GM19035 (cell line): ENCODE measurements around the gene HTN1.
A peak's percentile ranks its signal among the peaks of the same experiment; 100 is the strongest.
"Not testable (repeated sequence)": the region's sequence is repeated elsewhere in the genome, so short reads cannot be mapped to it uniquely, and the experiment has no call there.

Source experiments
- ATAC-seq: cut with Tn5 transposase; IDR thresholded peaks from one replicate; pipeline ENCODE4 v1.9.1; 2021; ENCODE audit not compliant: unreplicated experiment

Gene HTN1

DNA sequence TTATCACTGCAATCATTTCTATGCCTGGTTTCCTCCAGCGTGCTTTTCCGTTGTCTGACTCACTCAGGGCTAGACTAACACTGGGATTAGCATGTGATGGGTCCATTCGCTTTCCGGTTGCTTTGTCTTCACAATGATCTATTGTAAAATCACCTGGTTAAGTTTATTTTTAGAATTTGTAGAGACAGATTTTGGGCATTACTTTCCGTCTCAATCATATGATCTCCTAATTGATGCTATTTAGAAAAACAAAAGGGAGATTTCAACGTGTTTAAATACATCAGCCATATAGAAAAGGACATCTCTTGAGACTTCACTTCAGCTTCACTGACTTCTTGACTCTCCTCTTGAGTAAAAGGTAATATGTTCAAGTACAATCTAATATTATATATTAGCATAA lies at the start of gene HTN1:
Gene HTN1, plus strand, starts transcription at position 301 of the 400 bp plus-strand sequence. CDS start 2,639 bp downstream, outside the sequence.
- not testable (repeated sequence) for ATAC-seq

DNA sequence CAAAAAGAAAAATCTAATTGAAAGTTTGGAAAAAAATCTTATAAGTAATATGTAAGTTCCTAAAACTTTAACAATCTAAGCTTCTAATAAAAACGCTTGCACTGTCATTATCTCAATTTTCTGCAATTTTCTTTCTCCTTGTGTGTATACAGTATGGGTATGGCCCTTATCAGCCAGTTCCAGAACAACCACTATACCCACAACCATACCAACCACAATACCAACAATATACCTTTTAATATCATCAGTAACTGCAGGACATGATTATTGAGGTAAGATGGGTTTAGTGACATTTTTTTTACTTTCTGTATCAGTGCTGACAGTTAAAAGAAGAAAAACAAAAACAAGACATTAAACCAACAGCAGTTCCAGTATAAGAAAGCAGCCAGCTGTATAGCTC lies 49.5 kb upstream of the HTN1 start:
- ATAC-seq, result no peak

DNA sequence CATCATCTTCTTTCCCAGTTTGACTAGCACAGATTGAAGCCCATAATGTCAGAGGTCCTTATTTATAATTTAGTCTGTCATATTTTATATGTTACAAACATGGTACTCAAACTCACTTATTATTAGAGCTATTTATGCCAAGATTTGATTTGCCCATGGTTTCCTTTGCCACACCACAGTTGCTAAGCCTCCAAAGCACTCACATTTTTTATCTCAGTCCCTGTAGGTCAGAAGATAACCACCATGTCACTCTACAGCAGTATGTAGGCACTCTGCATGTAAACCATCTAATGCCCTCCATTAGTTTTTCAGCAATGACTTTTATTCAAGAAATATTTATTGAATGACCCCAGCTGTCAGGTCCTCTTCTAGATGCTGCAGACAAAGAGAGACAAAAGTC lies 47.7 kb upstream of the HTN1 start:
- ATAC-seq, result no peak

DNA sequence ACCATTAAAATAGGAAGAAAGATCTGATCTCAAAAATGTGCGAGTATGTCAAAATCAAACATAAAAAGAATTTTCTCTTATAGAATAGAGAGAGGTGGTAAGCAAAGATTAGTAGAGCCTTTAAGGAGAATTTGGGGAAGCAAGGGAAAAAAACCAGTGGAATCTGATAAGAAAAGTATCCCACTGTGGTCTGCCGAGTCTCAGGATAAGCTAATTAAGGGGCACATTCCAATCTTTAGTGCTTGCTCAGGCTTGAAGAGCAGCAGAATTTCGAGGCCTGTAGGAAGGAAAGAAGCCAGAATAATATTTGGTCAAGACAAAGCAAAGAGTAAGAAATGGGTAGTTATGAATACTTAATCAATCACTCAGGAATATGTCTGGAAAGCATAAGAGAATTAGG lies 41.5 kb upstream of the HTN1 start:
- no peak for ATAC-seq

DNA sequence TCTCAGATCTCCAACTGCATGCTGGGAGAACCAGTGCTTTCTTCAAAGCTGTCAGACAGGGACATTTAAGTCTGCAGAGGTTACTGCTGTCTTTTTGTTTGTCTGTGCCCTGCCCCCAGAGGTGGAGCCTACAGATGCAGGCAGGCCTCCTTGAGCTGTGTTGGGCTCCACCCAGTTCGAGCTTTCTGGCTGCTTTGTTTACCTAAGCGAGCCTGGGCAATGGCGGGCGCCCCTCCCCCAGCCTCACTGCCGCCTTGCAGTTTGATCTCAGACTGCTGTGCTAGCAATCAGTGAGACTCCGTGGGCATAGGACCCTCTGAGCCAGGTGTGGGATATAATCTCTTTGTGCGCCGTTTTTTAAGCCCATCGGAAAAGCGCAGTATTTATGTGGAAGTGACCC lies 31.2 kb upstream of the HTN1 start:
- ATAC-seq, result not testable (repeated sequence)

DNA sequence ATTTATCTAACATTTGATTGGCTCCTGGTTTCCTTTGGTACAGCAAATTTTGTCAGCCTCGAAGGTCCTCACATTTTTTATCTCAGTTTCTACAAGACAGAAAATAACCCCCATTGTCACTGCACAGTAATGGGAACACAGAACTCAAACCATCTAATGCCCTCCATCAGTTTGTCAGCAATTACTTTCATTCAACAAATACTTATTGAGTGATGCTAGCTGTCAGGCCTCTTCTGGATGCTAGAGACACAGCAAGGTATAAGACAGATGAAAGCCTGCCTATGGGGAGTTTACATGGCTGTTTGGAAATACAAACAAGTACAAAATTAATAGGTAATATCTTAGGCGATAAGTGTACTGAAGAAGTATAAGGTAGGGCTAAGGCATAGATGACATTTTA lies 27.0 kb upstream of the HTN1 start:
- no peak for ATAC-seq

DNA sequence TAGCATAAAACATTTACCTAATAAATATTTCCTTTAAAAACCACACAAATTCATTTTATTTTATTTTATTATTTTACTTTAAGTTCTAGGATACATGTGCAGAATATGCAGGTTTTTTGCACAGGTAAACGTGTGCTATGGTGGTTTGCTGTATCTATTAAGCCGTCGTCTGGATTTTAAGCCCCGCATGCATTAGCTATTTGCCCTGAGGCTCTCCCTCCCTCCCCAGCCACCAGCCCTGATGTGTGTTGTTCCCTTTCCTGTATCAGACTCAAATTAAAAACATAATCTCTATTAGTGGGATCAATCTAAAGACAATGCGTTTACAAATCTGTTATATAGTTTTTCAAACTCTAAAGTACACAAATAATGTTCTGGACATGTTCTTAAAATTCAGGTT lies 23.2 kb upstream of the HTN1 start:
- no peak for ATAC-seq

DNA sequence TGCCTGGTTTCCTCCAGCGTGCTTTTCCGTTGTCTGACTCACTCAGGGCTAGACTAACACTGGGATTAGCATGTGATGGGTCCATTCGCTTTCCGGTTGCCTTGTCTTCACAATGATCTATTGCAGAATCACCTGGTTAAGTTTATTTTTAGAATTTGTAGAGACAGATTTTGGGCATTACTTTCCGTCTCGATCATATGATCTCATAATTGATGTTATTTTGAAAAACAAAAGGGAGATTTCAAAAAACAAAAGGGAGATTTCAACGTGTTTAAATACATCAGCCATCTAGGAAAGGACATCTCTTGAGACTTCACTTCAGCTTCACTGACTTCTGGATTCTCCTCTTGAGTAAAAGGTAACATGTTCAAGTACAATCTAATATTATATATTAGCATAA lies 22.1 kb upstream of the HTN1 start, which contains the start of gene HTN3:
Gene HTN3, plus strand, starts transcription at position 301 of the 400 bp plus-strand sequence. CDS start 2,282 bp downstream, outside the sequence.
- not testable (repeated sequence) for ATAC-seq

DNA sequence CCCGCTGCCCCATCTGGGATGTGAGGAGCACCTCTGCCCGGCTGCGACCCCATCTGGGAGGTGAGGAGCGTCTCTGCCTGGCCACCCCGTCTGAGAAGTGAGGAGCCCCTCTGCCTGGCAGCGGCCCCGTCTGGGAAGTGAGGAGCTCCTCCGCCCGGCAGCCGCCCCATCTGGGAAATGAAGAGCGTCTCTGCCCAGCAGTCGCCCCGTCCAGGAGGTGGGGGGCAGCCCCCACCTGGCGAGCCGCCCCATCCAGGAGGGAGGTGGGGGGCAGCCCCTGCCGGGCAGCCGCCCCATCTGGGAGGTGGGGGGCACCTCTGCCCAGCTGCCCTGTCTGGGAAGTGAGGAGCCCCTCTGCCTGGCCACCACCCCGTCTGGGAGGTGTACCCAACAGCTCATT lies 12.7 kb upstream of the HTN1 start:
- not testable (repeated sequence) for ATAC-seq

DNA sequence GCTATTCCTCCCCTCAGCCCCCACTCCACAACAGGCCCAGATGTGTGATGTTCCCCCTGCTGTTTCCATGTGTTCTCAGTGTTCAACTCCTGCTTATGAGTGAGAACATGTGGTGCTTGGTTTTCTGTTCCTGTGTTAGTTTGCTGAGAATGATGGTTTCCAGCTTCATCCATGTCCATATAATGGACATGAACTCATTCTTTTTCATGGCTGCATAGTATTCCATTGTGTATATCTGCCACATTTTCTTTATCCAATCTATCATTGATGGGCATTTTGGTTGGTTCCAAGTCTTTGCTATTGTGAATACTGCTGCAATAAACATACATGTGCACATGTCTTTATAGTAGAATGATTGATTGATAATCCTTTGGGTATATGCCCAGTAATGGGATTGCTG lies 10.3 kb upstream of the HTN1 start:
- ATAC-seq, result not testable (repeated sequence)

DNA sequence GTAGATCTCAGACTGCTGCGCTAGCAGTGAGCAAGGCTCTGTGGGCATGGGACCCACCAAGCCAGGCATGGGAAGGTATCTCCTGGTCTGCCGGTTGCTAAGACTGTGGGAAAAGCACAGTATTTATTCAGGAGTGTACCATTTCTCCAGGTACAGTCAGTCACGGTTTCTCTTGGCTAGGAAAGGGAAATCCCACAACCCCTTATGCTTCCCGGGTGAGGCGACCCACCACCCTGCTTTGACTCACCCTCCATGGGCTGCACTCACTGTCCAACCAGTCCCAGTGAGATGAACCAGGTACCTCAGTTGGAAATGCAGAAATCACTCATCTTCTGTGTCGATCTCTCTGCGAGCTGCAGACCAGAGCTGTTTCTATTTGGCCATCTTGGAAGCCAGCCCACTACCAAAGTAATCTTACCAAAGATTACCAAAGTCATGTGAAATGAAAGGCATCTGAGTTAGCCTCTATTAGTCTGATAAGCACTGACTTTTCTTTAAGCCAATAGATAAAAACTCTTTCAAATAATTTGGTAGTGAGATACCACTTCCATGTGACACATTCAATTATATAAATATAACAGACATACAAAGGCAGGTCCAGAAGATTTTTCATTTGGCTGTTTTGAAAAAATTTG lies 8.5 kb upstream of the HTN1 start:
- no peak for ATAC-seq

DNA sequence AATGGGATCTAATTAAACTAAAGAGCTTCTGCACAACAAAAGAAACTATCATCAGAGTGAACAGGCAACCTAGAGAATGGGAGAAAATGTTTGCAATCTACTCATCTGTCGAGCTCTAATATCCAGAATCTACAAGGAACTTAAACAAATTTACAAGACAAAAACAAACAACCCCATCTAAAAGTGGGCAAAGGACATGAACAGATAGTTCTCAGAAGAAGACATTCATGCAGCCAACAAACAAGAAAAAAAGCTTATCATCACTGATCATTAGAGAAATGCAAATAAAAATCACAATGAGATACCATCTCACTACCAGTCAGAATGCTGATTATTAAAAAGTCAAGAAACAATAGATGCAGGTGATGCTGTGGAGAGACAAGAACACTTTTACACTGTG lies 6.3 kb downstream of the HTN1 start:
- ATAC-seq, result not testable (repeated sequence)

DNA sequence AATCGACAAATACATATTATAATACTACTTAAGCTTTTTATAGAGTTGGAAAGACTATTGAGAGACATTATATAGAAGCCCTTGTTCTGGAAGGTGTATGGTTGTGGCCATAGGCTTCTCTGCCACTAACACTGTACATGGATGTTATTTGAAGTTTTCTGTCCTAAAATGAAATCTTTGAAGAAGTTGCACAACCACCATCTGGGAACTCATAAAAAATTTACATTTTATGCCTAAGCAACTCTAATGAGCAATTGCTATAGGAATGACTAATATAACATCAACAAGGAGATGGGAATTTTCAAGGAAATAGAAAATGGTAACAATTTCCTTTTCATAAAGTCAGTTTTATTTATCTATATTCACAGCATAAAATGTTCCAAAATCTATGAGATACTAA lies 7.4 kb downstream of the HTN1 start:
- ATAC-seq, result no peak

DNA sequence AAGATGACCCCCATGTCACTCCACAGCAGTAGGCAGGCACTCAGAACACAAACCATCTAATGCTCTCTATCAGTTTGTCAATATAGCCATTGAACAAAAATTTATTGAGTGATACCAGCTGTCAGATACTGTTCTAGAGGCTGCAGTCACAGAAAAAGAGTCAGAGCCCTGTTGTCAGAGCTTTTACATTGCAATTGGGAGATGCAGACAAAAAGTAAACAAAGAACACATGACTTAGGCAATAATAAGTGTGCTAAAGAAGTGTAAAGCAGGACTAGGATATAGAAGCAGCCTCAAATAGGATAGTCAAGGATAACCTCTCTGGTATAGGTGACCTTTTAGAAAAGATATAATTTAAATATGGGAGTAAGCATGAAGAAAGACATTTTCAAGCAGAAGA lies 8.9 kb downstream of the HTN1 start:
- ATAC-seq, result no peak

DNA sequence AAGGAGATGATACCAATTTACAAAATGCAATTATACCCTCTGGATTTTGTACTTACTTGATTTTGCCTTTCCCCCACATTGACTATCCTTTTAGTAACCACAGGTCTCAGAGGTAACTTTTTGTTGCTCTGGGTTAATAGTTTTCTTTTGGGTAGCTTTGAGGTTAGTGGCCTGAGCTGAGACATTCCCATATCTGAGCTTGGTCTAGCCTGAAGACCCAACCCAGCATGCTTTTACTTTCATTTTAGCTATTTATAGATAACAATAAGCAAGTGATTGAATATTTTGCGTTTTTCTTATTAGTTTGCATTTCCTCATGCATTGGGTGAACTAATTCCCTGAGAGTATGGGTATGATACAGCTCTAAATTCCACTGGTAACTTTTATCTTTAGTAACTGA lies 11.8 kb downstream of the HTN1 start:
- peak; percentile 87 for ATAC-seq

DNA sequence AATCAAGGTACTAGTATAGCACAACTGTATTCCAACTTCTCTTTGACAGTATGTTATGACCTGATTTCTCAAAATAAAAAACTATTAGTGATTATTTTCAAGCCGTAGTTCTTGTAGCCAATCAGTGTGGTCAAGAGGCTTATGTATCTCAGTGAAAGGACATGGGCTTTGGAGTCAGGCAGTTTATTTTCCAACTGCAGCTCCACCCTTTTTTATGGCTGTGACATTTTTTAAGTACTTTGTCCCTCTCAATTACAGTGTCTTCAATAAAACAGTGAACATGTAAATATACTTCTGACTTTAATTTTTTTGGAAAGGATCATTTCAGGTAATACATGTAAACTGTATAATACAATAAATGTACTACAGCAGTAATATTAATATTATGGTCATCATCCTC lies 30.0 kb downstream of the HTN1 start:
- no peak for ATAC-seq

DNA sequence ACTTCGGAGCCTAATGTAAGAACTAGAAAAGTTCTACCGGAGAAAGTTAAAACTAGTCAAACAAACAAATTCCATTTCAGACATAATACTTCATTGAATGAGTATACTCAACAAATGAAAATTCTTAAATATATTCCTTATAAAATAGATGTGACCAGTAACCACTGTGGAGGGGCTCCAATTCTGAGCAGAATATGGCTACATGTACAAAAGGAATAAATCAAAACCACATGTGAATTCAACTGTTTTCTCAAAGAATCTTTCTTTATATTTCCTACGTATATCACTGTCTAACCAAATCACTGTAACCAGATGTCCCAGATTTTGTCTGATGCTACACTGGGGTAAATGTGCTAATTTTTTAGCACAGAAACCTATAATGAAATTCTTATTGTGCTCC lies 49.0 kb downstream of the HTN1 start:
- ATAC-seq, result no peak
